A549 (cell line): Measurements from ENCODE around the gene SAPCD2.

Experiments
- CTCF ChIP-seq: fragments of >200 bp; sonication (Bioruptor Twin); formaldehyde crosslinking; IDR thresholded peaks from 3 replicates; pipeline ENCODE4 v1.5.1; 2016
- EP300 ChIP-seq, 2 experiments: fragments of >200 bp; sonication (Bioruptor Twin); formaldehyde crosslinking; IDR thresholded peaks; 2 replicates in 1 of 2; 3 replicates in 1 of 2; pipeline ENCODE4 v1.6.1; 2016 to 2017
- ESRRA ChIP-seq: fragments of 150-350 bp; IDR thresholded peaks from 2 replicates; pipeline ENCODE4 v1.6.1; 2014; ENCODE audit warnings: mild to moderate bottlenecking, low read length, borderline replicate concordance
- FOSL2 ChIP-seq, 2 experiments: fragments of 450-650 bp in 1 of 2; fragments of >200 bp in 1 of 2; sonication (Bioruptor Twin) in 1 of 2; formaldehyde crosslinking; IDR thresholded peaks; 2 replicates each; pipeline versions ENCODE4 v1.5.0 to v1.6.1; 2016 to 2020; ENCODE audit warnings: mild to moderate bottlenecking in 1 of 2, moderate library complexity in 1 of 2
- JUN ChIP-seq, 2 experiments: fragments of >200 bp; sonication (Bioruptor Twin); formaldehyde crosslinking; IDR thresholded peaks; 2 replicates in 1 of 2; 3 replicates in 1 of 2; pipeline ENCODE4 v1.6.1; 2016 to 2017
- MAX ChIP-seq: IDR thresholded peaks from 2 replicates; pipeline ENCODE4 v1.6.1; 2012
- MAZ ChIP-seq: fragments of 150-350 bp; IDR thresholded peaks from 2 replicates; pipeline ENCODE4 v1.6.1; 2014; ENCODE audit warnings: antibody characterized with exemption, low read depth, low read length, borderline replicate concordance

- no peak for TF ChIP-seq MAZ
- no peak for TF ChIP-seq EP300 (IDR thresholded peaks at IDR 0.05)
- TF ChIP-seq MAX, result no peak
- no peak for TF ChIP-seq CTCF
- no peak for TF ChIP-seq ESRRA
- TF ChIP-seq FOSL2 (IDR thresholded peaks at IDR 0.05), result no peak
- no peak for TF ChIP-seq FOSL2 (CRISPR knock-in tag; IDR thresholded peaks at IDR 0.05)
- no peak for TF ChIP-seq JUN (IDR thresholded peaks at IDR 0.05)
Observed at GRCh38 chr9:137058521-137059234, 11.7 kb downstream of the SAPCD2 start.
